ENCODE results near the gene ZNF462.

DNA sequence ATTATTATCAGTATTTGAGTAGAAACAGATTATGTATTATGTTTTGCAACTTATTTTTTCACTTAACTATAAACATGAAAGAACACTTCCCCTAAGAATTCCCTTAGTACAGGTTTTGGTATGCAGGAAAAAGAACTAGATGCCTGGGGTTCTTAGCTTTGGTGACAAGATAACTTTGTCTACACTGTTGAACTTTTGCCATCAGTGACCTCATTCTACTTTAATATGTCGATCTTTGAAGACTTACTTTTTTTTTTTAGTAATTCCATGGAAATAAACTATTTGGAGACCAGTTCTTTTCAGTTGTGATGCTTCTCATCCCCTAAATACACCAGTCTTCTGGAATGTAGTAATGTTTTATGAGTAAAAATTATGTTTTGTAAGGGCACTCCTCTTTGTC is 34.3 kb downstream of the ZNF462 start:
- TF ChIP-seq CTCF (IDR thresholded peaks at IDR 0.05) (no peak), POLR2A (IDR thresholded peaks at IDR 0.05) (no peak)
